B cell (primary cell): Measurements from ENCODE around the gene NOTCH3. TPM values are rescaled to one million over a fixed set of nuclear protein-coding genes. Genes with fewer than 3 reads are reported as not detected.

ENCODE experiments used
- ATAC-seq: fragments of 200-7000 bp; cut with Tn5 transposase; one replicate; pipeline ENCODE4 v1.10.0; 2021; ENCODE audit warnings: low read depth, mild to moderate bottlenecking, moderate number of reproducible peaks, moderate library complexity
- CTCF ChIA-PET: fragments of 350-600 bp; sonication (Branson Sonifier 250); formaldehyde crosslinking; loops from one replicate; lab custom pipeline; 2021; ENCODE audit warnings: antibody characterized with exemption, inconsistent platforms; lab: Charles Lee
- POLR2A ChIA-PET: fragments of 350-600 bp; sonication (Branson Sonifier 250); formaldehyde crosslinking; loops from one replicate; lab custom pipeline; 2021; ENCODE audit warnings: antibody characterized with exemption; lab: Charles Lee
- DNase-seq: peaks from one replicate; pipeline ENCODE4 v3.0.0; 2013
- H2AFZ ChIP-seq: 2 replicates; pipeline ENCODE4 v1.6.1; 2012; ENCODE audit warnings: mild to moderate bottlenecking, low read depth, low read length; ENCODE audit not compliant: insufficient read depth, poor library complexity, severe bottlenecking
- H3K27ac ChIP-seq, 2 donors: 1 replicate in 1 of 2; 2 replicates in 1 of 2; pipeline ENCODE4 v1.5.1; 2012 to 2013; ENCODE audit warnings: low read length in 2 of 2, mild to moderate bottlenecking in 2 of 2, moderate library complexity in 1 of 2
- H3K27me3 ChIP-seq, 4 experiments: fragments of 200-600 bp in 1 of 4; sonication (generic) in 1 of 4; replicated peaks in 1 of 4; 1 replicate in 2 of 4; 2 replicates in 2 of 4; pipeline versions ENCODE4 v1.6.1 to v1.7.0; 2013 to 2016; ENCODE audit warnings: low read length in 3 of 4, mild to moderate bottlenecking in 2 of 4, mixed read lengths in 1 of 4, moderate library complexity in 1 of 4; ENCODE audit not compliant: insufficient read depth in 4 of 4, control insufficient read depth in 3 of 4; ENCODE audit errors: control extremely low read depth in 1 of 4
- H3K36me3 ChIP-seq, 2 experiments: replicated peaks in 1 of 2; 1 replicate in 1 of 2; 2 replicates in 1 of 2; pipeline versions ENCODE4 v1.6.1 to v1.7.1; 2013; ENCODE audit warnings: low read length in 1 of 2; ENCODE audit not compliant: insufficient read depth in 2 of 2, control insufficient read depth in 1 of 2; ENCODE audit errors: control extremely low read depth in 1 of 2, extremely low read depth in 1 of 2
- H3K4me1 ChIP-seq, 2 donors: fragments of 200-600 bp in 1 of 2; sonication (generic) in 1 of 2; 1 replicate in 1 of 2; 2 replicates in 1 of 2; pipeline versions ENCODE4 v1.5.1 to v1.6.1; 2013 to 2017; ENCODE audit warnings: low read length in 2 of 2; ENCODE audit not compliant: control insufficient read depth in 2 of 2, insufficient read depth in 2 of 2
- H3K4me2 ChIP-seq: replicated peaks from 2 replicates; pipeline ENCODE3; 2012; ENCODE audit warnings: mild to moderate bottlenecking, low read depth, low read length; ENCODE audit not compliant: poor library complexity, severe bottlenecking
- H3K4me3 ChIP-seq, 5 experiments: fragments of 200-600 bp in 1 of 5; sonication (generic) in 1 of 5; 1 replicate in 3 of 5; 2 replicates in 2 of 5; pipeline versions ENCODE4 v1.5.1 to v1.7.0; 2011 to 2016; ENCODE audit warnings: low read length in 4 of 5, mild to moderate bottlenecking in 4 of 5, low read depth in 2 of 5, control low read depth in 1 of 5, moderate library complexity in 1 of 5; ENCODE audit not compliant: insufficient read depth in 1 of 5; ENCODE audit errors: control extremely low read depth in 1 of 5, extremely low read depth in 1 of 5
- H3K79me2 ChIP-seq: fragments of 200-600 bp; sonication (generic); one replicate; pipeline ENCODE4 v1.6.0; 2016; ENCODE audit warnings: low read length; ENCODE audit not compliant: control insufficient read depth, insufficient read depth
- H3K9ac ChIP-seq: fragments of 200-600 bp; sonication (generic); 2 replicates; pipeline ENCODE4 v1.6.1; 2017; ENCODE audit warnings: mild to moderate bottlenecking, low read length, moderate library complexity
- H3K9me3 ChIP-seq, 3 donors: one replicate each; pipeline versions ENCODE4 v1.6.1 to v1.7.1; 2013; ENCODE audit warnings: low read length in 2 of 3; ENCODE audit not compliant: control insufficient read depth in 2 of 3, insufficient read depth in 1 of 3; ENCODE audit errors: control extremely low read depth in 1 of 3
- H4K20me1 ChIP-seq: 2 replicates; pipeline ENCODE4 v1.6.0; 2012; ENCODE audit warnings: mild to moderate bottlenecking, low read length; ENCODE audit not compliant: insufficient read depth, control insufficient read depth, poor library complexity, severe bottlenecking
- H3K27ac Mint-ChIP-seq: one replicate; pipeline ENCODE4 v1.8.0; 2021; ENCODE audit warnings: mixed read lengths
- H3K27me3 Mint-ChIP-seq: one replicate; pipeline ENCODE4 v1.8.0; 2021; ENCODE audit warnings: mixed read lengths
- H3K4me1 Mint-ChIP-seq: one replicate; pipeline ENCODE4 v1.8.0; 2021; ENCODE audit warnings: mixed read lengths
- H3K4me3 Mint-ChIP-seq: one replicate; pipeline ENCODE4 v1.8.0; 2021; ENCODE audit warnings: mixed read lengths
- H3K9me3 Mint-ChIP-seq: one replicate; pipeline ENCODE4 v1.8.0; 2022; ENCODE audit warnings: mixed read lengths; ENCODE audit not compliant: insufficient read depth
- EZH2 ChIP-seq: IDR thresholded peaks from 2 replicates; pipeline ENCODE4 v1.6.1; 2012; ENCODE audit warnings: borderline replicate concordance, low read depth, mild to moderate bottlenecking, moderate library complexity, low read length; ENCODE audit not compliant: insufficient read depth, poor library complexity, severe bottlenecking
- WGBS: methylation state at CpG from one replicate; pipeline ENCODE4 v1.1.5; 2013; ENCODE audit warnings: missing lambda C conversion rate; ENCODE audit not compliant: insufficient coverage; 5-methylcytosine and 5-hydroxymethylcytosine counted together
- intact Hi-C: fragments of 100-400 bp; cut with micrococcal nuclease; formaldehyde crosslinking; loops from one replicate; pipeline ENCODE4 v1.10.0; 2022
- polyA plus RNA-seq: library from polyadenylated mRNA; depleted of rRNA; stranded (reverse); fragments of >200 nt; gene quantifications from 2 replicates; pipeline ENCODE4 v1.2.3, GENCODE V29; 2012
- total RNA-seq, 2 donors: library from RNA; stranded (reverse); fragments of 120-200 nt in 1 of 2; gene quantifications; 1 replicate in 1 of 2; 2 replicates in 1 of 2; pipeline versions ENCODE4 v1.2.3 to v1.2.4, GENCODE V29; 2013 to 2022
- TF ChIP-seq, protein P1 (sequence below): fragments of 200-600 bp; IDR thresholded peaks from one replicate; pipeline ENCODE4 v1.8.0; 2022; ENCODE audit warnings: antibody characterized with exemption, mild to moderate bottlenecking

Gene NOTCH3
- total and polyA plus RNA-seq, 2 donors (not counting 1 experiment from before 2014, with no cell fraction given), result 0.01 to 0.05 TPM

- no peaks in the 10 kb centered on the region for H3K27me3 ChIP-seq
- ChIA-PET POLR2A (no interaction called here), CTCF (no interaction called here)
- H4K20me1 ChIP-seq, result peaks cover 95% of the 10 kb centered on the region
- no peak overlapping the region for H2AFZ ChIP-seq
- no peak overlapping the region for H3K9ac ChIP-seq
- no peak overlapping the region for H3K27ac ChIP-seq
- intact Hi-C loops, result no loop called here
- DNase-seq (no peak), ATAC-seq (no peak)
- H3K27ac Mint-ChIP-seq, result no peak overlapping the region
- TF ChIP-seq, protein P1, sequence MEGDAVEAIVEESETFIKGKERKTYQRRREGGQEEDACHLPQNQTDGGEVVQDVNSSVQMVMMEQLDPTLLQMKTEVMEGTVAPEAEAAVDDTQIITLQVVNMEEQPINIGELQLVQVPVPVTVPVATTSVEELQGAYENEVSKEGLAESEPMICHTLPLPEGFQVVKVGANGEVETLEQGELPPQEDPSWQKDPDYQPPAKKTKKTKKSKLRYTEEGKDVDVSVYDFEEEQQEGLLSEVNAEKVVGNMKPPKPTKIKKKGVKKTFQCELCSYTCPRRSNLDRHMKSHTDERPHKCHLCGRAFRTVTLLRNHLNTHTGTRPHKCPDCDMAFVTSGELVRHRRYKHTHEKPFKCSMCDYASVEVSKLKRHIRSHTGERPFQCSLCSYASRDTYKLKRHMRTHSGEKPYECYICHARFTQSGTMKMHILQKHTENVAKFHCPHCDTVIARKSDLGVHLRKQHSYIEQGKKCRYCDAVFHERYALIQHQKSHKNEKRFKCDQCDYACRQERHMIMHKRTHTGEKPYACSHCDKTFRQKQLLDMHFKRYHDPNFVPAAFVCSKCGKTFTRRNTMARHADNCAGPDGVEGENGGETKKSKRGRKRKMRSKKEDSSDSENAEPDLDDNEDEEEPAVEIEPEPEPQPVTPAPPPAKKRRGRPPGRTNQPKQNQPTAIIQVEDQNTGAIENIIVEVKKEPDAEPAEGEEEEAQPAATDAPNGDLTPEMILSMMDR, result no peak
- no peaks in the 10 kb centered on the region for H3K9me3 ChIP-seq
- H3K9me3 Mint-ChIP-seq, result no peaks in the 10 kb centered on the region
- H3K4me1 ChIP-seq, result no peaks in the 10 kb centered on the region
- H3K79me2 ChIP-seq, result peaks cover 25% of the 10 kb centered on the region
- no peak overlapping the region for H3K4me3 ChIP-seq
- H3K4me2 ChIP-seq, result no peak overlapping the region
- H3K36me3 ChIP-seq, result peaks cover 0 to 89% of the 10 kb centered on the region in 2 experiments
- H3K27me3 Mint-ChIP-seq, result no peaks in the 10 kb centered on the region
- no peak overlapping the region for H3K4me3 Mint-ChIP-seq
- WGBS, result 96% methylated on average over 7 of the region's 7 CpGs
- H3K4me1 Mint-ChIP-seq, result no peaks in the 10 kb centered on the region
Measured at GRCh38 chr19:15244808-15245207, 44.0 kb upstream of the NOTCH3 start.

DNA sequence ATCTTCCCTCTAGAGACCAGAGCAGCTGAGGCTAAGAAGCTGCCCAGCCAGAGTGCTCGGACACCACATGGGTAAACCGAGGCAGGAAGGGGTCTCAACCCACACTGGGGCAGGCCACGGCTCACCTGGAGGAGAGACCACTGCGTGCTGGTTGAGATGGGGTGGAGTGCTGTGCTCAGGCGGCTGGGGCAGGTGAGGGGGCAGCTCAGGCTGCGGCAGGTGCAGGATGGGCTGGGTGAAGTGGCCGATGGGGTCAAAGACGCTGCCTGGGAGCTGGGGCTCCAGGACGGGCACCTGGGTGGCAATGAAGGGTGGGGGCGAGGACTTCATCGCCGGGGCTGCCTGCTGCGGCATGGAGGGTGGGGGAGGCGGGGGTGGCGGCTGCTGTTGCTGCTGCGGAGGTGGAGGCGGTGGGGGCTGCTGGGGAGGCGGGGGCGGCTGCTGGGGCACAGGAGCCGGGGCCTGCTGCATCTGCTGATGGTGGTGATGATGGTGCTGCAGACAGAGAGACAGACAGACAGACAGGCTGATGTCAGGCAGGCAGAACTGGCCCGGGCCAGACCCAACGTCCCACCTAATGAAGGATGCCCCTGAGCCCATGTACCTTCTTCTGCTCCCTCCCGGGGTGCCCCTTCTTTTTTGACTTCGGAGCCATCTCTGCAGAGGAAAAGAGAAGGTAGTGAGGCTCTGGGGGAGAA lies 43.5 kb upstream of the NOTCH3 start:
- 97% methylated on average over 17 of the region's 24 CpGs for WGBS
- Mint-ChIP-seq H3K27me3 (no peaks in the 10 kb centered on the region), H3K27ac (no peak overlapping the region), H3K9me3 (no peaks in the 10 kb centered on the region), H3K4me3 (no peak overlapping the region), H3K4me1 (no peaks in the 10 kb centered on the region)
- peaks cover 0 to 89% of the 10 kb centered on the region in 2 experiments for H3K36me3 ChIP-seq
- peaks cover 95% of the 10 kb centered on the region for H4K20me1 ChIP-seq
- DNase-seq (no peak), ATAC-seq (no peak)
- H3K4me2 ChIP-seq, result no peak overlapping the region
- H2AFZ ChIP-seq, result no peak overlapping the region
- no peak overlapping the region for H3K9ac ChIP-seq
- CTCF ChIA-PET, result no interaction called here
- POLR2A ChIA-PET, result no interaction called here
- H3K27me3 ChIP-seq, result no peaks in the 10 kb centered on the region
- no peak for TF ChIP-seq EZH2
- TF ChIP-seq, protein P1, result no peak
- intact Hi-C loops, result no loop called here
- peaks cover 22% of the 10 kb centered on the region for H3K79me2 ChIP-seq
- no peak overlapping the region for H3K27ac ChIP-seq
- no peak overlapping the region for H3K4me3 ChIP-seq
- H3K9me3 ChIP-seq, result no peaks in the 10 kb centered on the region
- H3K4me1 ChIP-seq, result no peaks in the 10 kb centered on the region
